A673 (cell line): ENCODE data around the gene C19orf53. TPM values are rescaled to one million over a fixed set of nuclear protein-coding genes. Genes with fewer than 3 reads are reported as not detected.

Source experiments
- BruUV-seq: library from RNA; stranded (reverse); fragments of 400-500 nt; replicated peaks from 2 replicates; lab custom pipeline; 2021; lab: Mats Ljungman, UMichigan
- CTCF ChIA-PET: fragments of 300-600 bp; sonication (Branson Sonifier 250); formaldehyde crosslinking; loops from one replicate; lab custom pipeline; 2022; ENCODE audit warnings: antibody characterized with exemption; lab: Charles Lee
- POLR2A ChIA-PET: fragments of 300-600 bp; sonication (Branson Sonifier 250); formaldehyde crosslinking; loops from one replicate; lab custom pipeline; 2022; ENCODE audit warnings: antibody characterized with exemption; ENCODE audit not compliant: low non-redundant PET; lab: Charles Lee
- DNase-seq: peaks from one replicate; pipeline ENCODE4 v3.0.0-alpha.2; 2015; ENCODE audit warnings: low spot score
- H3K27ac ChIP-seq: fragments of 200-600 bp; sonication (generic); 2 replicates; pipeline ENCODE4 v1.5.1; 2016; ENCODE audit warnings: mixed run types, low read depth, mild to moderate bottlenecking, mixed read lengths, antibody characterized with exemption, low read length; ENCODE audit not compliant: poor library complexity, severe bottlenecking
- H3K27me3 ChIP-seq: fragments of 200-600 bp; sonication (generic); replicated peaks from 2 replicates; pipeline ENCODE4 v1.6.1; 2017; ENCODE audit warnings: mixed run types, low read depth, mild to moderate bottlenecking, mixed read lengths, antibody characterized with exemption, low read length; ENCODE audit not compliant: insufficient read depth, poor library complexity
- H3K36me3 ChIP-seq: fragments of 200-600 bp; sonication (generic); 2 replicates; pipeline ENCODE4 v1.6.1; 2016; ENCODE audit warnings: mixed run types, mild to moderate bottlenecking, mixed read lengths, antibody characterized with exemption, low read length; ENCODE audit not compliant: insufficient read depth, poor library complexity, severe bottlenecking
- H3K4me1 ChIP-seq: fragments of 200-600 bp; sonication (generic); 2 replicates; pipeline ENCODE4 v1.6.1; 2017; ENCODE audit warnings: mixed run types, mild to moderate bottlenecking, mixed read lengths, antibody characterized with exemption, low read length; ENCODE audit not compliant: insufficient read depth, poor library complexity, severe bottlenecking
- H3K4me3 ChIP-seq: fragments of 200-600 bp; sonication (generic); 2 replicates; pipeline ENCODE4 v1.5.1; 2016; ENCODE audit warnings: low read depth, mixed run types, mild to moderate bottlenecking, mixed read lengths, low read length; ENCODE audit not compliant: poor library complexity, severe bottlenecking
- H3K9me3 ChIP-seq: fragments of 200-600 bp; sonication (generic); 2 replicates; pipeline ENCODE4 v1.6.1; 2016; ENCODE audit warnings: mixed run types, low read depth, mild to moderate bottlenecking, mixed read lengths, antibody characterized with exemption, low read length; ENCODE audit not compliant: poor library complexity, severe bottlenecking
- EZH2 ChIP-seq: fragments of 200-600 bp; sonication (generic); IDR thresholded peaks from 2 replicates; pipeline ENCODE4 v1.6.1; 2017; ENCODE audit warnings: borderline replicate concordance, low read depth, mild to moderate bottlenecking, mixed read lengths, antibody characterized with exemption, low read length; ENCODE audit not compliant: poor library complexity, severe bottlenecking
- intact Hi-C: fragments of 100-400 bp; cut with micrococcal nuclease; formaldehyde crosslinking; loops from one replicate; pipeline ENCODE4 v1.10.0; 2022; ENCODE audit not compliant: unreplicated experiment
- total RNA-seq: library from RNA; stranded (reverse); gene quantifications from 2 replicates; pipeline ENCODE4 v1.2.3, GENCODE V29; 2021
- TF ChIP-seq, protein P1 (sequence below): fragments of 300-800, 200-600 bp; sonication (generic); conservative IDR thresholded peaks from 2 replicates; pipeline ENCODE4 v1.5.1; 2017; ENCODE audit warnings: low read depth, mild to moderate bottlenecking, antibody characterized with exemption, low read length, moderate library complexity, mixed read lengths

Gene C19orf53
- total RNA-seq, 1 experiment from 2014 or later, result 140 TPM

DNA sequence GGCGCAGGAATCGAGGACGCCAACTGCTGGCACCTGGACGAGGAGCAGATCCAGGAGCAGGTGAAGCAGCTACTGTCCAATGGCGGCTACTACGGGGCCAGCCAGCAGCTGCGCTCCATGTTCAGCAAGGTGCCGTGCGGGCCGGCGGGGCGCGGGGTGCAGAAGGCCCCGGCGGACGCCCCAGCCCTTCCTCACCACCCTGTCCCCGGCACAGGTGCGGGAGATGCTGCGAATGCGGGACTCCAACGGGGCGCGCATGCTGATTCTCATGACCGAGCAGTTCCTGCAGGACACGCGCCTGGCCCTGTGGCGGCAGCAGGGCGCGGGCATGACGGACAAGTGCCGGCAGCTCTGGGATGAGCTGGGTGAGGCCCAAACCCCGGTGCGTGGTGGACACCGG, 34.6 kb downstream of the C19orf53 start:
- no peak for TF ChIP-seq EZH2
- TF ChIP-seq, protein P1, sequence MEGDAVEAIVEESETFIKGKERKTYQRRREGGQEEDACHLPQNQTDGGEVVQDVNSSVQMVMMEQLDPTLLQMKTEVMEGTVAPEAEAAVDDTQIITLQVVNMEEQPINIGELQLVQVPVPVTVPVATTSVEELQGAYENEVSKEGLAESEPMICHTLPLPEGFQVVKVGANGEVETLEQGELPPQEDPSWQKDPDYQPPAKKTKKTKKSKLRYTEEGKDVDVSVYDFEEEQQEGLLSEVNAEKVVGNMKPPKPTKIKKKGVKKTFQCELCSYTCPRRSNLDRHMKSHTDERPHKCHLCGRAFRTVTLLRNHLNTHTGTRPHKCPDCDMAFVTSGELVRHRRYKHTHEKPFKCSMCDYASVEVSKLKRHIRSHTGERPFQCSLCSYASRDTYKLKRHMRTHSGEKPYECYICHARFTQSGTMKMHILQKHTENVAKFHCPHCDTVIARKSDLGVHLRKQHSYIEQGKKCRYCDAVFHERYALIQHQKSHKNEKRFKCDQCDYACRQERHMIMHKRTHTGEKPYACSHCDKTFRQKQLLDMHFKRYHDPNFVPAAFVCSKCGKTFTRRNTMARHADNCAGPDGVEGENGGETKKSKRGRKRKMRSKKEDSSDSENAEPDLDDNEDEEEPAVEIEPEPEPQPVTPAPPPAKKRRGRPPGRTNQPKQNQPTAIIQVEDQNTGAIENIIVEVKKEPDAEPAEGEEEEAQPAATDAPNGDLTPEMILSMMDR, result no peak
- no TSS peak for BruUV-seq
- Histone ChIP-seq H3K36me3 (peaks cover 13% of the 10 kb centered on the region), H3K9me3 (no peaks in the 10 kb centered on the region), H3K27ac (no peak overlapping the region), H3K4me3 (no peak overlapping the region), H3K4me1 (no peaks in the 10 kb centered on the region), H3K27me3 (no peaks in the 10 kb centered on the region)
- ChIA-PET POLR2A (no interaction called here), CTCF (interaction anchor here (0.7 kb wide), 1 partner anchor 94 kb away, joined by 9 read pairs; no protein-coding TSS in a partner anchor)
- DNase-seq, result no peak
- intact Hi-C loops, result no loop called here

DNA sequence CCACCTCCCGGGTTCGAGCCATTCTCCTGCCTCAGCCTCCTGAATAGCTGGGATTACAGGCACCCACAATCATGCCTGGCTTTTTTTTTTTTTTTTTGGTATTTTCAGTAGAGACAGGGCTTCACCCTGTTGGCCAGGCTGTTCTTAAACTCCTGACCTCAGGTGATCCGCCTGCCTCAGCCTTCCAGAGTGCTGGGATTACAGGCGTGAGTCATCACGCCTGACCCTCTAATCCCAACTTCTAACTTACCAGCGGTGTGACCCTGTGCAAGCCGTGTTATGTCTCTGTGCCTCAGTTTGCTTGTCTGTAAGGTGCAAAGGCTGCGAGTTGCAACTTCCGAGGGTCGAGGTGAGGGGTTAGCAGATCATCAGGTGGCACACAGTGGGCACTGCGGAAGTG, 38.3 kb downstream of the C19orf53 start:
- Histone ChIP-seq H3K36me3 (peaks cover 13% of the 10 kb centered on the region), H3K27me3 (no peaks in the 10 kb centered on the region), H3K4me1 (no peaks in the 10 kb centered on the region), H3K4me3 (no peak overlapping the region), H3K27ac (no peak overlapping the region), H3K9me3 (no peaks in the 10 kb centered on the region)
- DNase-seq, result no peak
- intact Hi-C loops, result no loop called here
- TF ChIP-seq EZH2, result no peak
- TF ChIP-seq, protein P1, result no peak
- CTCF ChIA-PET, result no interaction called here
- POLR2A ChIA-PET, result no interaction called here
- BruUV-seq, result no TSS peak

- H3K27me3 ChIP-seq, result no peaks in the 10 kb centered on the region
- ChIA-PET POLR2A (no interaction called here), CTCF (no interaction called here)
- no peak overlapping the region for H3K4me3 ChIP-seq
- H3K27ac ChIP-seq, result no peak overlapping the region
- BruUV-seq, result no TSS peak
- no peak for TF ChIP-seq EZH2
- TF ChIP-seq, protein P1, result no peak
- no peaks in the 10 kb centered on the region for H3K9me3 ChIP-seq
- H3K36me3 ChIP-seq, result peaks cover 13% of the 10 kb centered on the region
- DNase-seq, result no peak
- no peaks in the 10 kb centered on the region for H3K4me1 ChIP-seq
- intact Hi-C loops, result no loop called here
These were observed 38.9 kb downstream of the C19orf53 start for GRCh38 chr19:13813147-13813546.
